AG04449 (cell line): Measurements from ENCODE around the gene CYTH4.

ENCODE experiments used
- CTCF ChIA-PET: fragments of 350-600 bp; formaldehyde crosslinking; extraction: SDS; loops from one replicate; lab custom pipeline; 2021; ENCODE audit warnings: antibody characterized with exemption; lab: Yijun Ruan, JAX
- POLR2A ChIA-PET: fragments of 400-600, 350-600 bp; formaldehyde crosslinking; extraction: SDS; loops from one replicate; lab custom pipeline; 2020; ENCODE audit warnings: antibody characterized with exemption, inconsistent platforms; lab: Yijun Ruan, JAX
- DNase-seq: peaks from one replicate; pipeline ENCODE4 v3.0.0-alpha.2; 2010; ENCODE audit warnings: low read depth, low spot score
- H3K4me3 ChIP-seq: 2 replicates; pipeline ENCODE4 v1.5.1; 2011; ENCODE audit warnings: low read depth, mild to moderate bottlenecking, control low read depth, low read length
- CTCF ChIP-seq: IDR thresholded peaks from one replicate; pipeline ENCODE4 v1.5.1; 2011; ENCODE audit warnings: mild to moderate bottlenecking, moderate library complexity, low read length, control low read depth, inconsistent platforms; ENCODE audit not compliant: insufficient read depth; ENCODE audit errors: missing control alignments

CYTH4 gene

GRCh38 chr22:37354261-37354660 is 72.0 kb downstream of the CYTH4 start:
- no peak for DNase-seq
- no peak overlapping the region for H3K4me3 ChIP-seq
- ChIA-PET CTCF (no interaction called here), POLR2A (no interaction called here)
- no peak for TF ChIP-seq CTCF

- no peak for DNase-seq
- POLR2A ChIA-PET = no interaction called here
- TF ChIP-seq CTCF = no peak
- CTCF ChIA-PET = no interaction called here
- no peak overlapping the region for H3K4me3 ChIP-seq
These were observed 72.4 kb downstream of the CYTH4 start for GRCh38 chr22:37354670-37355069.

- CTCF ChIA-PET = no interaction called here
- POLR2A ChIA-PET = no interaction called here
- DNase-seq = no peak
- TF ChIP-seq CTCF = no peak
- no peak overlapping the region for H3K4me3 ChIP-seq
These were observed 72.9 kb downstream of the CYTH4 start for GRCh38 chr22:37355174-37355573.

- CTCF ChIA-PET = no interaction called here
These were observed 74.6 kb downstream of the CYTH4 start for GRCh38 chr22:37356922-37357321.

GRCh38 chr22:37357446-37358075 is 75.3 kb downstream of the CYTH4 start:
- H3K4me3 ChIP-seq = no peak overlapping the region
- TF ChIP-seq CTCF = no peak
- ChIA-PET CTCF (no interaction called here), POLR2A (no interaction called here)
- peak; percentile 2 for DNase-seq

More at GRCh38 chr22:37356922-37357321, 74.6 kb downstream of the CYTH4 start:
- TF ChIP-seq CTCF = no peak
- DNase-seq = no peak
- POLR2A ChIA-PET = no interaction called here
- no peak overlapping the region for H3K4me3 ChIP-seq

GRCh38 chr22:37358386-37358785 is 76.1 kb downstream of the CYTH4 start:
- no peak for DNase-seq
- no peak overlapping the region for H3K4me3 ChIP-seq
- CTCF ChIA-PET = no interaction called here
- POLR2A ChIA-PET = no interaction called here
- TF ChIP-seq CTCF = no peak
